Calu3 (cell line): ENCODE measurements around the gene FXYD3. TPM values are rescaled to one million over a fixed set of nuclear protein-coding genes. Genes with fewer than 3 reads are reported as not detected.

Experiments
- BruUV-seq: library from RNA; stranded (reverse); fragments of 400-500 nt; replicated peaks from 2 replicates; lab custom pipeline; 2021; lab: Mats Ljungman, UMichigan
- CTCF ChIA-PET: fragments of 300-600 bp; sonication (Branson Sonifier 250); formaldehyde crosslinking; loops from one replicate; lab custom pipeline; 2022; ENCODE audit warnings: antibody characterized with exemption; lab: Charles Lee
- DNase-seq: peaks from one replicate; pipeline ENCODE4 v3.0.0; 2022
- H3K27ac Mint-ChIP-seq: one replicate; pipeline ENCODE4 v1.8.0; 2022; ENCODE audit warnings: mixed read lengths; ENCODE audit not compliant: unreplicated experiment
- H3K27me3 Mint-ChIP-seq: one replicate; pipeline ENCODE4 v1.8.0; 2022; ENCODE audit warnings: mixed read lengths; ENCODE audit not compliant: unreplicated experiment
- H3K36me3 Mint-ChIP-seq: one replicate; pipeline ENCODE4 v1.8.0; 2022; ENCODE audit warnings: mild to moderate bottlenecking, moderate library complexity, mixed read lengths; ENCODE audit not compliant: insufficient read depth, unreplicated experiment
- H3K4me1 Mint-ChIP-seq: one replicate; pipeline ENCODE4 v1.8.0; 2022; ENCODE audit warnings: mild to moderate bottlenecking, low read depth, mixed read lengths; ENCODE audit not compliant: unreplicated experiment
- H3K4me3 Mint-ChIP-seq: one replicate; pipeline ENCODE4 v1.8.0; 2022; ENCODE audit warnings: mild to moderate bottlenecking, low read depth, moderate library complexity, mixed read lengths; ENCODE audit not compliant: unreplicated experiment
- H3K9me3 Mint-ChIP-seq: one replicate; pipeline ENCODE4 v1.8.0; 2022; ENCODE audit warnings: low read depth, mixed read lengths; ENCODE audit not compliant: unreplicated experiment
- intact Hi-C: fragments of 100-400 bp; cut with micrococcal nuclease; formaldehyde crosslinking; loops from one replicate; pipeline ENCODE4 v1.10.0; 2022; ENCODE audit not compliant: unreplicated experiment
- total RNA-seq: library from RNA; stranded (reverse); gene quantifications from 2 replicates; pipeline ENCODE4 v1.2.3, GENCODE V29; 2022
- TF ChIP-seq, protein P1 (sequence below): fragments of 200-600 bp; IDR thresholded peaks from one replicate; pipeline ENCODE4 v1.8.0; 2022; ENCODE audit warnings: antibody characterized with exemption; ENCODE audit not compliant: unreplicated experiment

The FXYD3 gene
- total RNA-seq, 1 experiment from 2014 or later = 183 TPM

DNA sequence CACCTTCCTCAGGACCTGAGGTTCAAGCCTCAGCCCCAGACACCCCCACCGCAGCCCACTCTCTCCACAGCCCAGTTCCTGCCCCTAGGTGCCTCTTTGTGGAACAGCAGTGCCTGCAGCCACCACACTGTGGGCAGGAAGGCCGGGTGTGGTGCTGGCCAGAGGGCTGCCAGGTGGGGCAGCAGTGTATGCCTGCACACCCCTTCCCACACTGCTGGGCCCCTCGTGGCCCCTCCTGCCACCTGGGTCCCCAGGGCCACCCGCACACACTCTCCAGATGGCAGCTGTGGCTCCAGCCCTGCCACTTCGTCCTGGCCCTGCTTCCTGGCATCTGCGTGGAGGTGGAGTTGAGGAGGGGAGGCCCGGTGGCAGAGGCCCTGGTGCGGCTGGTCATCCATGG lies 39.0 kb upstream of the FXYD3 start:
- BruUV-seq = no TSS peak
- H3K4me1 Mint-ChIP-seq = no peaks in the 10 kb centered on the region
- TF ChIP-seq, protein P1, sequence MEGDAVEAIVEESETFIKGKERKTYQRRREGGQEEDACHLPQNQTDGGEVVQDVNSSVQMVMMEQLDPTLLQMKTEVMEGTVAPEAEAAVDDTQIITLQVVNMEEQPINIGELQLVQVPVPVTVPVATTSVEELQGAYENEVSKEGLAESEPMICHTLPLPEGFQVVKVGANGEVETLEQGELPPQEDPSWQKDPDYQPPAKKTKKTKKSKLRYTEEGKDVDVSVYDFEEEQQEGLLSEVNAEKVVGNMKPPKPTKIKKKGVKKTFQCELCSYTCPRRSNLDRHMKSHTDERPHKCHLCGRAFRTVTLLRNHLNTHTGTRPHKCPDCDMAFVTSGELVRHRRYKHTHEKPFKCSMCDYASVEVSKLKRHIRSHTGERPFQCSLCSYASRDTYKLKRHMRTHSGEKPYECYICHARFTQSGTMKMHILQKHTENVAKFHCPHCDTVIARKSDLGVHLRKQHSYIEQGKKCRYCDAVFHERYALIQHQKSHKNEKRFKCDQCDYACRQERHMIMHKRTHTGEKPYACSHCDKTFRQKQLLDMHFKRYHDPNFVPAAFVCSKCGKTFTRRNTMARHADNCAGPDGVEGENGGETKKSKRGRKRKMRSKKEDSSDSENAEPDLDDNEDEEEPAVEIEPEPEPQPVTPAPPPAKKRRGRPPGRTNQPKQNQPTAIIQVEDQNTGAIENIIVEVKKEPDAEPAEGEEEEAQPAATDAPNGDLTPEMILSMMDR = no peak
- peaks cover 33% of the 10 kb centered on the region for H3K27me3 Mint-ChIP-seq
- no peaks in the 10 kb centered on the region for H3K9me3 Mint-ChIP-seq
- intact Hi-C loops = no loop called here
- H3K4me3 Mint-ChIP-seq = no peak overlapping the region
- H3K36me3 Mint-ChIP-seq = no peaks in the 10 kb centered on the region
- no peak overlapping the region for H3K27ac Mint-ChIP-seq
- CTCF ChIA-PET = no interaction called here
- no peak for DNase-seq

DNA sequence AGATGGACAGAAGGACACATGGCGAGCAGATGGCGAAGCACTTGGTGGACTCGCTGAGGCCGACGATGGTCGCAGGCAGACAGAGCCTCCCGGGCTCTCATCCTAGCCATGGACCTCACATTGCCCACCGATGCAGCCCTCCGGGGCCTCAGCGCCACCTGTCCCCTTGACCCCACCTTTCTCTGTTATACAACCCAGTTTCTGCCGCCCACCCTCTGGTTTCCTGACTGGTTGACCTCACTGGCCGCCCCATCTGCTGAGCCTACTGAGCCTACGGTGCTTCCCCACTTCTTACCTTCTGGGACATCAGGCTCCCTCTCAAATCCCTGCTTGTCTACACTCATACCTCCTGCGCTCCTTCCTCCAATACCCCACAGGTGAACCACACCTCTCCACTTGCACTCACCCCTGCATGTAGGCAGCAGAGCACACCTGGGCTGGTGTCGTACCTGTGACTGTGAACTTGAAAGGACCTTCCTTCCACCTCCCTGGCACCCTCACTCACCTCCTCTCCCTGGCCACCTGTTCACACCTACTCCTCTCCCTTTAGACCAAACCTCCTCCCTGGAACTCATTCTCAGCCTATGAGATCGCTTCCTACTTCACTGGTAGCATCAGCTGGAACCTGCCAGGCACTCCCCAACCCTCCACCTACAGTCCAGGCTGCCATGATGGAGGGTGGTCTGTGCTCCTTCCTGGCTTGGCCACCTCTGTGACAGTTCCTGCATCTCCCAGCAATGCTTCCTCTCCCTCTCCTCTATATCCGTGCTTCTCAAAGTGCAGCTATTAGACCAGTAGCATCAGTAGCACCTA lies 38.0 kb upstream of the FXYD3 start:
- Mint-ChIP-seq H3K4me3 (no peak overlapping the region), H3K36me3 (no peaks in the 10 kb centered on the region), H3K27ac (no peak overlapping the region), H3K4me1 (no peaks in the 10 kb centered on the region), H3K27me3 (peaks cover 33% of the 10 kb centered on the region), H3K9me3 (no peaks in the 10 kb centered on the region)
- BruUV-seq = no TSS peak
- CTCF ChIA-PET = no interaction called here
- intact Hi-C loops = no loop called here
- TF ChIP-seq, protein P1 = no peak
- DNase-seq = no peak

DNA sequence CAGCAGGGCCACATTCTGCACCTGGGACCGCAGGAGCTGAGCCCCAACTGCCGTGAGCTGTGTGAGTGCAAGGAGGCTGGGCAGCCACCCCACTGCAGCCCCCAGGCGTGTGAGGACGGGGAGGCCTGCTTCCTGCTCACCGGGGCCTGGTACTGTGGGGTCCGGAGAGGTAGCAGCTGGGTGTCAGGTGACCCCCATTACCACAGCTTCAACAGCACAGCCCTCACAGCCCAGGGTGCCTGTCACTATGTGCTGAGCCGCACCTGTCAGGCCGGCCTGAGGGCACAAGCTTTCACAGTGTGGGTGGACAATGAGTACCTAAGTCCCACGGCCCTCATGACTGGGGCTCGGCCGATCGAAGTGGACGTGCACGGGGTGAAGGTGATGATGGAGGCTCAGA lies 35.8 kb upstream of the FXYD3 start:
- intact Hi-C loops = no loop called here
- TF ChIP-seq, protein P1 = no peak
- Mint-ChIP-seq H3K27me3 (peaks cover 30% of the 10 kb centered on the region), H3K4me3 (no peak overlapping the region), H3K4me1 (no peaks in the 10 kb centered on the region), H3K36me3 (no peaks in the 10 kb centered on the region), H3K27ac (no peak overlapping the region), H3K9me3 (no peaks in the 10 kb centered on the region)
- CTCF ChIA-PET = interaction anchor here (0.5 to 0.6 kb wide), 2 partner anchors 63 to 130 kb away, joined by 4 read pairs; no protein-coding TSS in a partner anchor
- BruUV-seq = no TSS peak
- DNase-seq = no peak

DNA sequence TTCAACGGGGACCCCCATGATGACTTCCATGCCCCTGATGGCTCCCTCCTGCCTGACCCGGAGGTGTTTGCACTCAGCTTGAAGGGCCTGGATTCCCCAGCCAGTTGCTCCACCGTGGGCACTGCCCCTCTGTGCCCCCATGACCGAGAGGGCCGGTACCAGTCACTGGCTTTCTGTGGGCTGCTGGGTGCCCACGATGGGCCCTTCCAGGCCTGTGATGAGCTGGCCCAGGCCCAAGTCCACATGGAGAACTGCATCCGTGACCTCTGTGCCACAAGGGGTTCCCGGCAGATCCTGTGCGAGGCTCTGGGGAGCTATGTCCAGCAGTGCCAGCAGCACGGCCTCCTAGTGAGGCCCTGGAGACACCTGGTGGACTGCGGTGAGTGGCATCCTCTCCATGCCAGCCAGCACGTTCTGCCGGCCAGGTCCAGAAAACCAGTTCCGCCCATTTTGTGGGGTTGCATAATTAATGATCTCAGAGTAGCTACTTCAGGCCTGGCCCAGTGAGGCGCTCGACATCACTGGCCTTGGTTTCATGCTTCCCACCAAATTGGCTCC lies 34.9 kb upstream of the FXYD3 start:
- Mint-ChIP-seq H3K27ac (no peak overlapping the region), H3K36me3 (no peaks in the 10 kb centered on the region), H3K4me3 (no peak overlapping the region), H3K9me3 (no peaks in the 10 kb centered on the region), H3K4me1 (no peaks in the 10 kb centered on the region), H3K27me3 (peaks cover 21% of the 10 kb centered on the region)
- TF ChIP-seq, protein P1 = no peak
- no peak for DNase-seq
- intact Hi-C loops = no loop called here
- CTCF ChIA-PET = interaction anchor here (0.5 to 1.0 kb wide), 3 partner anchors 14 to 129 kb away, joined by 4 to 9 read pairs (median 4); no protein-coding TSS in a partner anchor
- BruUV-seq = no TSS peak
